Left renal pelvis (tissue), 4 donors: ENCODE measurements around the gene S100A2. TPM values are rescaled to one million over a fixed set of nuclear protein-coding genes. Genes with fewer than 3 reads are reported as not detected.

Experiments
- polyA plus RNA-seq, 4 donors: library from polyadenylated mRNA; unstranded; fragments of 120-200 nt; gene quantifications; one replicate each; pipeline ENCODE4 v1.2.1, GENCODE V29; 2013; ENCODE audit not compliant: insufficient read length in 4 of 4

S100A2 gene
- polyA plus RNA-seq, 4 donors: 1.4 to 11.8 (median 7.7) TPM

Other genes with a start within 250 kb of the S100A2 start
- not detected for gene PGLYRP4, start 217.0 kb downstream of the S100A2 start, polyA plus RNA-seq
- gene S100A9, start 208.0 kb downstream of the S100A2 start, polyA plus RNA-seq: 10 to 100 TPM in 3 of 4 donors, 1 to 10 TPM in 1; 7.2 to 34.0 (median 24.9) TPM
- gene S100A12, start 190.2 kb downstream of the S100A2 start, polyA plus RNA-seq: 1 to 10 TPM in 3 of 4 donors, not detected in 1; 1.4 to 3.0 (median 1.7) TPM
- gene S100A8, start 174.8 kb downstream of the S100A2 start, polyA plus RNA-seq: 10 to 100 TPM in 3 of 4 donors, 1 to 10 TPM in 1; 5.5 to 22.6 (median 16.0) TPM
- not detected for gene S100A7A, start 149.3 kb downstream of the S100A2 start, polyA plus RNA-seq
- under 1 TPM in 1 of 4 donors, not detected in 3; 0.47 TPM for gene S100A7, start 105.2 kb downstream of the S100A2 start, polyA plus RNA-seq
- gene S100A6, start 29.9 kb downstream of the S100A2 start, polyA plus RNA-seq: 100 to 1,000 TPM; 185 to 449 (median 318) TPM
- 1 to 10 TPM in 1 of 4 donors, under 1 TPM in 3; 0.49 to 1.0 (median 0.82) TPM for gene S100A5, start 24.9 kb downstream of the S100A2 start, polyA plus RNA-seq
- gene S100A4, start 20.0 kb downstream of the S100A2 start, polyA plus RNA-seq: 100 to 1,000 TPM in 1 of 4 donors, 10 to 100 TPM in 3; 36.5 to 106 (median 59.5) TPM
- under 1 TPM; 0.18 to 0.39 (median 0.22) TPM for gene S100A3, start 16.6 kb downstream of the S100A2 start, polyA plus RNA-seq
- gene S100A16, start 47.3 kb upstream of the S100A2 start, polyA plus RNA-seq: 100 to 1,000 TPM in 3 of 4 donors, 10 to 100 TPM in 1; 91.7 to 107 (median 101) TPM
- gene S100A14, start 50.5 kb upstream of the S100A2 start, polyA plus RNA-seq: 10 to 100 TPM in 3 of 4 donors, under 1 TPM in 1; 0.96 to 29.2 (median 18.9) TPM
- gene S100A13, start 61.7 kb upstream of the S100A2 start, polyA plus RNA-seq: 100 to 1,000 TPM; 121 to 152 (median 151) TPM
- 10 to 100 TPM in 3 of 4 donors, 1 to 10 TPM in 1; 1.5 to 23.5 (median 18.9) TPM for gene S100A1, start 62.6 kb upstream of the S100A2 start, polyA plus RNA-seq
- 100 to 1,000 TPM in 3 of 4 donors, 10 to 100 TPM in 1; 99.3 to 149 (median 123) TPM for gene CHTOP, start 68.2 kb upstream of the S100A2 start, polyA plus RNA-seq
- gene SNAPIN, start 92.9 kb upstream of the S100A2 start, polyA plus RNA-seq: 10 to 100 TPM; 45.9 to 59.5 (median 52.3) TPM
- 100 to 1,000 TPM; 243 to 320 (median 286) TPM for gene ILF2, start 105.1 kb upstream of the S100A2 start, polyA plus RNA-seq
- gene NPR1, start 112.8 kb upstream of the S100A2 start, polyA plus RNA-seq: 10 to 100 TPM; 36.2 to 74.9 (median 63.8) TPM
- 100 to 1,000 TPM in 2 of 4 donors, 10 to 100 TPM in 2; 71.4 to 144 (median 105) TPM for gene INTS3, start 162.2 kb upstream of the S100A2 start, polyA plus RNA-seq
- 10 to 100 TPM; 31.8 to 50.5 (median 41.7) TPM for gene SLC27A3, start 209.6 kb upstream of the S100A2 start, polyA plus RNA-seq